IMR-90 (cell line): Measurements from ENCODE around the gene ALS2. TPM values are rescaled to one million over a fixed set of nuclear protein-coding genes. Genes with fewer than 3 reads are reported as not detected.

ENCODE experiments used
- ATAC-seq: fragments of 200-7000 bp; cut with Tn5 transposase; 2 replicates; pipeline ENCODE4 v1.9.1; 2020; ENCODE audit warnings: low read depth, mild to moderate bottlenecking, moderate library complexity
- BruUV-seq: library from RNA; stranded (reverse); fragments of 400-500 nt; replicated peaks from 2 replicates; lab custom pipeline; 2021; lab: Mats Ljungman, UMichigan
- CTCF ChIA-PET: fragments of 300-600 bp; formaldehyde crosslinking; extraction: SDS; loops from one replicate; lab custom pipeline; 2021; ENCODE audit warnings: antibody characterized with exemption; lab: Yijun Ruan, JAX
- POLR2A ChIA-PET: fragments of 300-600 bp; sonication (Branson Sonifier 250); formaldehyde crosslinking; loops from one replicate; lab custom pipeline; 2022; ENCODE audit warnings: antibody characterized with exemption; ENCODE audit not compliant: unreplicated experiment; lab: Charles Lee
- DNase-seq: peaks from one replicate; pipeline ENCODE4 v3.0.0; 2013
- H2AFZ ChIP-seq: replicated peaks from 2 replicates; pipeline ENCODE3; 2013; ENCODE audit warnings: low read length, mild to moderate bottlenecking; ENCODE audit not compliant: poor library complexity
- H2AK5ac ChIP-seq: 2 replicates; pipeline ENCODE4 v1.6.1; 2013; ENCODE audit warnings: low read depth, low read length, inconsistent platforms
- H2AK9ac ChIP-seq: replicated peaks from 2 replicates; pipeline ENCODE3; 2013; ENCODE audit warnings: mild to moderate bottlenecking, low read depth, low read length, moderate library complexity; ENCODE audit not compliant: poor library complexity
- H2BK120ac ChIP-seq: 2 replicates; pipeline ENCODE4 v1.6.1; 2013; ENCODE audit warnings: low read depth, low read length, inconsistent platforms
- H2BK15ac ChIP-seq: 3 replicates; pipeline ENCODE4 v1.6.1; 2013; ENCODE audit warnings: low read depth, low read length, inconsistent platforms
- H2BK20ac ChIP-seq: 2 replicates; pipeline ENCODE4 v1.6.1; 2013; ENCODE audit warnings: low read depth, mild to moderate bottlenecking, inconsistent platforms, low read length, moderate library complexity
- H2BK5ac ChIP-seq: 2 replicates; pipeline ENCODE4 v1.6.1; 2013; ENCODE audit warnings: mild to moderate bottlenecking, low read depth, low read length, inconsistent platforms; ENCODE audit not compliant: poor library complexity, severe bottlenecking
- H3K14ac ChIP-seq: replicated peaks from 2 replicates; pipeline ENCODE4 v1.6.1; 2013; ENCODE audit warnings: low read depth, low read length, inconsistent platforms
- H3K18ac ChIP-seq: 2 replicates; pipeline ENCODE4 v1.6.1; 2013; ENCODE audit warnings: low read depth, low read length, control low read depth
- H3K23ac ChIP-seq: 2 replicates; pipeline ENCODE4 v1.6.1; 2013; ENCODE audit warnings: low read depth, low read length, inconsistent platforms
- H3K27ac ChIP-seq: 2 replicates; pipeline ENCODE4 v1.5.1; 2013; ENCODE audit warnings: mild to moderate bottlenecking, control low read depth, low read length; ENCODE audit not compliant: insufficient read depth
- H3K27me3 ChIP-seq: 2 replicates; pipeline ENCODE4 v1.6.1; 2013; ENCODE audit warnings: low read length; ENCODE audit not compliant: control insufficient read depth, insufficient read depth
- H3K36me3 ChIP-seq: 2 replicates; pipeline ENCODE4 v1.6.1; 2013; ENCODE audit warnings: low read length, mixed read lengths; ENCODE audit not compliant: control insufficient read depth, insufficient read depth
- H3K4ac ChIP-seq: 2 replicates; pipeline ENCODE4 v1.6.1; 2013; ENCODE audit warnings: low read depth, low read length, inconsistent platforms
- H3K4me1 ChIP-seq: 2 replicates; pipeline ENCODE4 v1.6.1; 2013; ENCODE audit warnings: low read length, mixed read lengths; ENCODE audit not compliant: control insufficient read depth, insufficient read depth
- H3K4me2 ChIP-seq: 2 replicates; pipeline ENCODE4 v1.6.1; 2013; ENCODE audit warnings: low read depth, mild to moderate bottlenecking, control low read depth, low read length, moderate library complexity
- H3K4me3 ChIP-seq: 2 replicates; pipeline ENCODE4 v1.5.1; 2013; ENCODE audit warnings: low read depth, mild to moderate bottlenecking, control low read depth, low read length, moderate library complexity; ENCODE audit not compliant: insufficient read depth
- H3K56ac ChIP-seq: 2 replicates; pipeline ENCODE4 v1.6.1; 2013; ENCODE audit warnings: low read length, inconsistent platforms; ENCODE audit not compliant: insufficient read depth; ENCODE audit errors: extremely low read depth
- H3K79me1 ChIP-seq, 2 experiments: 2 replicates each; pipeline ENCODE4 v1.6.1; 2013; ENCODE audit warnings: low read length in 2 of 2, inconsistent platforms in 1 of 2, low read depth in 1 of 2
- H3K9ac ChIP-seq: 2 replicates; pipeline ENCODE4 v1.6.1; 2013; ENCODE audit warnings: low read depth, low read length, control low read depth
- H3K9me1 ChIP-seq: 2 replicates; pipeline ENCODE4 v1.6.1; 2013; ENCODE audit warnings: low read length, inconsistent platforms; ENCODE audit not compliant: insufficient read depth
- H3K9me3 ChIP-seq: 2 replicates; pipeline ENCODE4 v1.6.1; 2013; ENCODE audit warnings: low read length; ENCODE audit not compliant: control insufficient read depth, insufficient read depth
- H4K20me1 ChIP-seq: 2 replicates; pipeline ENCODE4 v1.6.1; 2013; ENCODE audit warnings: low read length, inconsistent platforms; ENCODE audit not compliant: insufficient read depth
- H4K5ac ChIP-seq: 2 replicates; pipeline ENCODE4 v1.6.1; 2013; ENCODE audit warnings: mild to moderate bottlenecking, low read depth, low read length, control low read depth
- H4K8ac ChIP-seq, 2 experiments: 2 replicates each; pipeline ENCODE4 v1.6.1; 2013; ENCODE audit warnings: low read depth in 2 of 2, low read length in 2 of 2, control low read depth in 1 of 2, inconsistent platforms in 1 of 2
- H4K91ac ChIP-seq: 2 replicates; pipeline ENCODE4 v1.6.1; 2013; ENCODE audit warnings: low read depth, low read length, inconsistent platforms; ENCODE audit not compliant: insufficient read depth
- BHLHE40 ChIP-seq: fragments of 150-350 bp; IDR thresholded peaks from 2 replicates; pipeline ENCODE4 v1.6.1; 2016; ENCODE audit warnings: mild to moderate bottlenecking, low read depth, low read length
- CEBPB ChIP-seq: IDR thresholded peaks from 2 replicates; pipeline ENCODE4 v1.6.1; 2012; ENCODE audit warnings: low read depth, low read length, improper control_type of control experiment
- CHD1 ChIP-seq: IDR thresholded peaks from 2 replicates; pipeline ENCODE4 v1.6.1; 2012; ENCODE audit warnings: low read depth, low read length, improper control_type of control experiment
- FOS ChIP-seq: fragments of 150-350 bp; IDR thresholded peaks from 2 replicates; pipeline ENCODE4 v1.6.1; 2016; ENCODE audit warnings: low read depth, low read length
- MAZ ChIP-seq: IDR thresholded peaks from 2 replicates; pipeline ENCODE4 v1.6.1; 2012; ENCODE audit warnings: low read depth, mild to moderate bottlenecking, low read length, improper control_type of control experiment, moderate library complexity, borderline replicate concordance
- MXI1 ChIP-seq: IDR thresholded peaks from 2 replicates; pipeline ENCODE4 v1.6.1; 2012; ENCODE audit warnings: low read depth, mild to moderate bottlenecking, low read length, moderate library complexity, borderline replicate concordance
- NFE2L2 ChIP-seq: fragments of 150-350 bp; IDR thresholded peaks from 2 replicates; pipeline ENCODE4 v1.6.1; 2016; ENCODE audit warnings: low read depth, mild to moderate bottlenecking, low read length
- RAD21 ChIP-seq: IDR thresholded peaks from 2 replicates; pipeline ENCODE4 v1.6.1; 2012; ENCODE audit warnings: low read length, improper control_type of control experiment
- RFX5 ChIP-seq: IDR thresholded peaks from 2 replicates; pipeline ENCODE4 v1.8.0; 2012; ENCODE audit warnings: low read depth, mild to moderate bottlenecking, low read length, moderate library complexity
- WGBS, 2 experiments: methylation state at CpG; one replicate each; pipeline versions ENCODE4 v1.1.5 to v1.1.7; 2013; ENCODE audit warnings: missing lambda C conversion rate in 2 of 2; ENCODE audit not compliant: insufficient read length in 1 of 2; ENCODE audit errors: extremely low coverage in 2 of 2; 5-methylcytosine and 5-hydroxymethylcytosine counted together
- dilution Hi-C: fragments of 300-500 bp; cut with HindIII; formaldehyde crosslinking; loops from one replicate; pipeline ENCODE4 v1.14.3; 2018; ENCODE audit warnings: low sequenced_read_pairs; ENCODE audit not compliant: unreplicated experiment
- in situ Hi-C: fragments of 300-500 bp; cut with MboI; formaldehyde crosslinking; loops from 3 replicates; pipeline ENCODE4 v1.14.3; 2019; ENCODE audit warnings: low sequenced_read_pairs, inconsistent platforms, mixed read lengths
- intact Hi-C: fragments of 100-400 bp; cut with micrococcal nuclease; formaldehyde crosslinking; loops from 2 replicates; pipeline ENCODE4 v1.10.0; 2022
- polyA plus RNA-seq, 3 experiments: library from polyadenylated mRNA; depleted of rRNA; stranded (reverse); fragments of >200 nt; gene quantifications; 2 replicates each; pipeline ENCODE4 v1.2.3, GENCODE V29; 2012; ENCODE audit warnings: low replicate concordance in 1 of 3
- total RNA-seq: library from RNA; depleted of rRNA; stranded (reverse); fragments of >200 nt; gene quantifications from 2 replicates; pipeline ENCODE4 v1.2.3, GENCODE V29; 2012
- TF ChIP-seq, protein P1 (sequence below): fragments of 150-350 bp; IDR thresholded peaks from 2 replicates; pipeline ENCODE4 v1.6.1; 2017; ENCODE audit warnings: mild to moderate bottlenecking, antibody characterized with exemption, low read length, low read depth
- TF ChIP-seq, protein P2 (sequence below): conservative IDR thresholded peaks from 2 replicates; pipeline ENCODE4 v1.5.1; 2012; ENCODE audit warnings: mild to moderate bottlenecking, low read depth, low read length, improper control_type of control experiment

ALS2 gene
- total and polyA plus RNA-seq, 2 of the 4 experiments (the other 2 are of a cell fraction), result 14.4 to 42.3 TPM

DNA sequence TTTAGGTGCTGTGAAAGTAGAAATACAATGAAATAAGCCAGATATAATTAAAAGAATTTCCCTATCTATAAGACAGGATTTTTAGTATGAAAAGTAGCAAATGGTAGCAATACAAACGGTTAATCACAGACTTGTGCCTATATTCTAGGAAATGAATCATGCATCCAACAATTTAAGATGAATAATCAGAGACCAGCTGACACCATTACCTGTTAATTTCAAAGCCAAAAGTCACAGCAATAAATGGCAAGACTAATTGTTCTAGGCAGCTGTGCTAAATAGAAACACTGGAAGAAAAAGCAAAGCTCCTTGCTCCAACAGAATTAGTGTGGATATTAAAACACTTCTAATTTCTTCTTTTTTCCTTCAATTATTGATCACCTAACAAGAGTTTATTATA, 47.2 kb downstream of the ALS2 start:
- Histone ChIP-seq H3K56ac (no peak overlapping the region), H3K9ac (no peak overlapping the region), H4K20me1 (no peaks in the 10 kb centered on the region), H4K5ac (no peak overlapping the region), H3K14ac (no peak overlapping the region), H3K27ac (no peak overlapping the region), H3K9me3 (peaks cover 9% of the 10 kb centered on the region), H3K9me1 (no peaks in the 10 kb centered on the region), H2AK5ac (no peak overlapping the region), H2BK20ac (no peak overlapping the region), H3K27me3 (no peaks in the 10 kb centered on the region), H3K4me1 (no peaks in the 10 kb centered on the region), H2BK15ac (no peak overlapping the region), H3K4ac (no peak overlapping the region), H2AFZ (no peak overlapping the region), H4K91ac (no peak overlapping the region), H3K18ac (no peak overlapping the region), H3K4me3 (no peak overlapping the region), H2BK120ac (no peak overlapping the region), H2BK5ac (no peak overlapping the region), H4K8ac (no peak overlapping the region), H3K4me2 (no peak overlapping the region), H3K23ac (no peak overlapping the region), H3K79me1 (no peaks in the 10 kb centered on the region), H2AK9ac (no peak overlapping the region), H3K36me3 (peaks cover 30% of the 10 kb centered on the region)
- no TSS peak for BruUV-seq
- dilution Hi-C loops, result no loop called here
- POLR2A ChIA-PET, result no interaction called here
- intact Hi-C loops, result no loop called here
- ATAC-seq, result no peak
- WGBS, 2 experiments, result no CpG with 5 or more reads among the region's 1 CpG
- no peak for DNase-seq
- in situ Hi-C loops, result no loop called here
- TF ChIP-seq FOS (no peak), MAZ (no peak), MXI1 (no peak), NFE2L2 (no peak), CEBPB (no peak), RAD21 (no peak), BHLHE40 (no peak), CHD1 (no peak), RFX5 (no peak)
- TF ChIP-seq, protein P1, sequence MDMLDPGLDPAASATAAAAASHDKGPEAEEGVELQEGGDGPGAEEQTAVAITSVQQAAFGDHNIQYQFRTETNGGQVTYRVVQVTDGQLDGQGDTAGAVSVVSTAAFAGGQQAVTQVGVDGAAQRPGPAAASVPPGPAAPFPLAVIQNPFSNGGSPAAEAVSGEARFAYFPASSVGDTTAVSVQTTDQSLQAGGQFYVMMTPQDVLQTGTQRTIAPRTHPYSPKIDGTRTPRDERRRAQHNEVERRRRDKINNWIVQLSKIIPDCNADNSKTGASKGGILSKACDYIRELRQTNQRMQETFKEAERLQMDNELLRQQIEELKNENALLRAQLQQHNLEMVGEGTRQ, result no peak
- TF ChIP-seq, protein P2, sequence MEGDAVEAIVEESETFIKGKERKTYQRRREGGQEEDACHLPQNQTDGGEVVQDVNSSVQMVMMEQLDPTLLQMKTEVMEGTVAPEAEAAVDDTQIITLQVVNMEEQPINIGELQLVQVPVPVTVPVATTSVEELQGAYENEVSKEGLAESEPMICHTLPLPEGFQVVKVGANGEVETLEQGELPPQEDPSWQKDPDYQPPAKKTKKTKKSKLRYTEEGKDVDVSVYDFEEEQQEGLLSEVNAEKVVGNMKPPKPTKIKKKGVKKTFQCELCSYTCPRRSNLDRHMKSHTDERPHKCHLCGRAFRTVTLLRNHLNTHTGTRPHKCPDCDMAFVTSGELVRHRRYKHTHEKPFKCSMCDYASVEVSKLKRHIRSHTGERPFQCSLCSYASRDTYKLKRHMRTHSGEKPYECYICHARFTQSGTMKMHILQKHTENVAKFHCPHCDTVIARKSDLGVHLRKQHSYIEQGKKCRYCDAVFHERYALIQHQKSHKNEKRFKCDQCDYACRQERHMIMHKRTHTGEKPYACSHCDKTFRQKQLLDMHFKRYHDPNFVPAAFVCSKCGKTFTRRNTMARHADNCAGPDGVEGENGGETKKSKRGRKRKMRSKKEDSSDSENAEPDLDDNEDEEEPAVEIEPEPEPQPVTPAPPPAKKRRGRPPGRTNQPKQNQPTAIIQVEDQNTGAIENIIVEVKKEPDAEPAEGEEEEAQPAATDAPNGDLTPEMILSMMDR, result no peak
- CTCF ChIA-PET, result interaction anchor here (1.1 kb wide), 1 partner anchor 9 kb away, joined by 3 read pairs; no protein-coding TSS in a partner anchor
